HepG2 (cell line): ENCODE data around the gene QSOX1. TPM values are rescaled to one million over a fixed set of nuclear protein-coding genes. Genes with fewer than 3 reads are reported as not detected.

Source experiments
- ARNTL ChIP-seq: sonication (generic); formaldehyde crosslinking; IDR thresholded peaks from 2 replicates; pipeline ENCODE4 v1.4.0; 2020; ENCODE audit warnings: mild to moderate bottlenecking, missing genetic modification reagents
- ERF ChIP-seq: IDR thresholded peaks from 2 replicates; pipeline ENCODE4 v1.6.1; 2018; ENCODE audit warnings: missing biosample characterization, missing genetic modification reagents
- FOXA1 ChIP-seq, 2 experiments: fragments of 450-650 bp in 1 of 2; sonication (generic) in 1 of 2; formaldehyde crosslinking in 1 of 2; IDR thresholded peaks; 2 replicates each; pipeline versions ENCODE4 v1.4.0 to v1.6.1; 2016 to 2020; ENCODE audit warnings: missing genetic modification reagents in 1 of 2
- FOXK1 ChIP-seq: sonication (generic); formaldehyde crosslinking; IDR thresholded peaks from 2 replicates; pipeline ENCODE4 v1.4.0; 2020; ENCODE audit warnings: low read depth, missing genetic modification reagents, borderline replicate concordance
- GRHL1 ChIP-seq: sonication (generic); formaldehyde crosslinking; conservative IDR thresholded peaks from 2 replicates; pipeline ENCODE4 v1.8.0; 2022; ENCODE audit warnings: missing genetic modification reagents
- MXI1 ChIP-seq: IDR thresholded peaks from 3 replicates; pipeline ENCODE4 v1.6.1; 2012; ENCODE audit warnings: low read depth, low read length, inconsistent platforms, borderline replicate concordance
- NCOA2 ChIP-seq: sonication (generic); formaldehyde crosslinking; IDR thresholded peaks from 2 replicates; pipeline ENCODE4 v1.8.0; 2022; ENCODE audit warnings: inconsistent platforms
- NFE2 ChIP-seq: sonication (generic); formaldehyde crosslinking; IDR thresholded peaks from 2 replicates; pipeline ENCODE4 v1.4.0; 2020; ENCODE audit warnings: missing genetic modification reagents
- NFIB ChIP-seq: sonication (generic); formaldehyde crosslinking; IDR thresholded peaks from 2 replicates; pipeline ENCODE4 v1.9.0; 2021; ENCODE audit warnings: missing genetic modification reagents, mild to moderate bottlenecking, borderline replicate concordance
- POLR2AphosphoS5 ChIP-seq: IDR thresholded peaks from 2 replicates; pipeline ENCODE4 v1.6.1; 2012; ENCODE audit warnings: low read depth, low read length
- RFX1 ChIP-seq: fragments of 450-650 bp; IDR thresholded peaks from 2 replicates; pipeline ENCODE4 v1.6.1; 2017
- TCF12 ChIP-seq, 2 experiments: fragments of 450-650 bp in 1 of 2; sonication (generic) in 1 of 2; formaldehyde crosslinking in 1 of 2; IDR thresholded peaks; 2 replicates each; pipeline versions ENCODE4 v1.6.1 to v1.8.0; 2017 to 2022; ENCODE audit warnings: antibody characterized with exemption in 1 of 2, mild to moderate bottlenecking in 1 of 2, missing genetic modification reagents in 1 of 2, moderate library complexity in 1 of 2
- TSC22D2 ChIP-seq: sonication (generic); formaldehyde crosslinking; IDR thresholded peaks from 2 replicates; pipeline ENCODE4 v1.5.1; 2020; ENCODE audit warnings: missing genetic modification reagents, mild to moderate bottlenecking, borderline replicate concordance
- ZBTB43 ChIP-seq: sonication (generic); formaldehyde crosslinking; conservative IDR thresholded peaks from 2 replicates; pipeline ENCODE4 v1.4.0; 2020; ENCODE audit warnings: missing genetic modification reagents
- ZNF263 ChIP-seq: sonication (generic); formaldehyde crosslinking; IDR thresholded peaks from 2 replicates; pipeline ENCODE4 v1.4.0; 2020; ENCODE audit warnings: missing genetic modification reagents
- ZNF317 ChIP-seq: sonication (generic); formaldehyde crosslinking; IDR thresholded peaks from 2 replicates; pipeline ENCODE4 v1.5.0; 2020; ENCODE audit warnings: mild to moderate bottlenecking, missing genetic modification reagents
- ZNF329 ChIP-seq: sonication (generic); formaldehyde crosslinking; IDR thresholded peaks from 2 replicates; pipeline ENCODE4 v1.9.0; 2021; ENCODE audit warnings: low read depth, mild to moderate bottlenecking, missing genetic modification reagents
- ZNF34 ChIP-seq: sonication (generic); formaldehyde crosslinking; IDR thresholded peaks from 2 replicates; pipeline ENCODE4 v1.4.0; 2020; ENCODE audit warnings: mild to moderate bottlenecking, missing genetic modification reagents, borderline replicate concordance
- ZNF530 ChIP-seq: sonication (generic); formaldehyde crosslinking; IDR thresholded peaks from 2 replicates; pipeline ENCODE4 v1.5.0; 2020; ENCODE audit warnings: low read depth, mild to moderate bottlenecking, missing genetic modification reagents
- ZNF562 ChIP-seq: sonication (generic); formaldehyde crosslinking; IDR thresholded peaks from 2 replicates; pipeline ENCODE4 v1.8.0; 2022; ENCODE audit warnings: missing genetic modification reagents, borderline replicate concordance
- ZNF709 ChIP-seq: sonication (generic); formaldehyde crosslinking; IDR thresholded peaks from 2 replicates; pipeline ENCODE4 v1.5.0; 2020; ENCODE audit warnings: mild to moderate bottlenecking, missing genetic modification reagents
- ZNF746 ChIP-seq: sonication (generic); formaldehyde crosslinking; IDR thresholded peaks from 2 replicates; pipeline ENCODE4 v1.8.0; 2022; ENCODE audit warnings: mild to moderate bottlenecking, missing genetic modification reagents
- polyA plus RNA-seq, 8 experiments: library from polyadenylated mRNA; depleted of rRNA in 3 of 8; stranded (reverse) in 7 of 8; unstranded in 1 of 8; fragments of >200 nt; fragmentation: Illumina TruSeq in 4 of 8; extraction: Trizol in 4 of 8; gene quantifications; 2 replicates each; pipeline versions ENCODE4 v1.2.1 to v1.2.3, GENCODE V29; 2011 to 2016; ENCODE audit warnings: low read depth in 4 of 8, missing spikeins in 1 of 8, mixed read lengths in 1 of 8; ENCODE audit not compliant: insufficient read depth in 1 of 8
- total RNA-seq, 5 experiments: library from RNA; depleted of rRNA; stranded (reverse); fragments of >200 nt; fragmentation: Illumina TruSeq; extraction: Trizol; gene quantifications; 2 replicates each; pipeline ENCODE4 v1.2.3, GENCODE V29; 2016; ENCODE audit warnings: low read depth in 1 of 5
- TF ChIP-seq, protein P1 (sequence below): sonication (generic); formaldehyde crosslinking; IDR thresholded peaks from 2 replicates; pipeline ENCODE4 v1.5.0; 2020; ENCODE audit warnings: mild to moderate bottlenecking, missing genetic modification reagents, borderline replicate concordance
- TF ChIP-seq, protein P2 (sequence below): IDR thresholded peaks from 2 replicates; pipeline ENCODE4 v1.6.1; 2016; ENCODE audit warnings: mild to moderate bottlenecking, missing biosample characterization, missing genetic modification reagents

Gene QSOX1
- total and polyA plus RNA-seq, 2 of the 13 experiments (the other 11 are each of a cell fraction or from before 2014, with no cell fraction given) = 6.8 to 40.2 TPM

- TF ChIP-seq, protein P1, sequence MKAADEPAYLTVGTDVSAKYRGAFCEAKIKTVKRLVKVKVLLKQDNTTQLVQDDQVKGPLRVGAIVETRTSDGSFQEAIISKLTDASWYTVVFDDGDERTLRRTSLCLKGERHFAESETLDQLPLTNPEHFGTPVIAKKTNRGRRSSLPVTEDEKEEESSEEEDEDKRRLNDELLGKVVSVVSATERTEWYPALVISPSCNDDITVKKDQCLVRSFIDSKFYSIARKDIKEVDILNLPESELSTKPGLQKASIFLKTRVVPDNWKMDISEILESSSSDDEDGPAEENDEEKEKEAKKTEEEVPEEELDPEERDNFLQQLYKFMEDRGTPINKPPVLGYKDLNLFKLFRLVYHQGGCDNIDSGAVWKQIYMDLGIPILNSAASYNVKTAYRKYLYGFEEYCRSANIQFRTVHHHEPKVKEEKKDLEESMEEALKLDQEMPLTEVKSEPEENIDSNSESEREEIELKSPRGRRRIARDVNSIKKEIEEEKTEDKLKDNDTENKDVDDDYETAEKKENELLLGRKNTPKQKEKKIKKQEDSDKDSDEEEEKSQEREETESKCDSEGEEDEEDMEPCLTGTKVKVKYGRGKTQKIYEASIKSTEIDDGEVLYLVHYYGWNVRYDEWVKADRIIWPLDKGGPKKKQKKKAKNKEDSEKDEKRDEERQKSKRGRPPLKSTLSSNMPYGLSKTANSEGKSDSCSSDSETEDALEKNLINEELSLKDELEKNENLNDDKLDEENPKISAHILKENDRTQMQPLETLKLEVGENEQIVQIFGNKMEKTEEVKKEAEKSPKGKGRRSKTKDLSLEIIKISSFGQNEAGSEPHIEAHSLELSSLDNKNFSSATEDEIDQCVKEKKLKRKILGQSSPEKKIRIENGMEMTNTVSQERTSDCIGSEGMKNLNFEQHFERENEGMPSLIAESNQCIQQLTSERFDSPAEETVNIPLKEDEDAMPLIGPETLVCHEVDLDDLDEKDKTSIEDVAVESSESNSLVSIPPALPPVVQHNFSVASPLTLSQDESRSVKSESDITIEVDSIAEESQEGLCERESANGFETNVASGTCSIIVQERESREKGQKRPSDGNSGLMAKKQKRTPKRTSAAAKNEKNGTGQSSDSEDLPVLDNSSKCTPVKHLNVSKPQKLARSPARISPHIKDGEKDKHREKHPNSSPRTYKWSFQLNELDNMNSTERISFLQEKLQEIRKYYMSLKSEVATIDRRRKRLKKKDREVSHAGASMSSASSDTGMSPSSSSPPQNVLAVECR (CRISPR knock-in tag) = peak; percentile 40; the same call in 1 of the 2 replicates
- TF ChIP-seq ZBTB43 (CRISPR knock-in tag) = 0 out of 2 replicates have a peak, but pooled peaks have one; percentile 29
- TF ChIP-seq ZNF530 = no peak
- TF ChIP-seq MXI1 = no peak; the same call in 2 of the 3 replicates
- TF ChIP-seq, protein P2, sequence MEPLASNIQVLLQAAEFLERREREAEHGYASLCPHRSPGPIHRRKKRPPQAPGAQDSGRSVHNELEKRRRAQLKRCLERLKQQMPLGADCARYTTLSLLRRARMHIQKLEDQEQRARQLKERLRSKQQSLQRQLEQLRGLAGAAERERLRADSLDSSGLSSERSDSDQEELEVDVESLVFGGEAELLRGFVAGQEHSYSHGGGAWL = no peak
- TF ChIP-seq ZNF746 = no peak
- peak; percentile 41; the same call in 1 of the 2 replicates for TF ChIP-seq FOXK1 (CRISPR knock-in tag)
- no peak for TF ChIP-seq RFX1
- TF ChIP-seq NFIB = no peak
- no peak for TF ChIP-seq ZNF329
- peak; percentile 68 for TF ChIP-seq ERF (CRISPR knock-in tag)
- TF ChIP-seq ZNF34 (CRISPR knock-in tag) = 0 out of 2 replicates have a peak, but pooled peaks have one; percentile 33
- no peak for TF ChIP-seq ZNF562
- TF ChIP-seq TSC22D2 (CRISPR knock-in tag) = no peak
- no peak for TF ChIP-seq TCF12 (IDR thresholded peaks at IDR 0.05)
- TF ChIP-seq TCF12 (CRISPR knock-in tag; IDR thresholded peaks at IDR 0.05) = 0 out of 2 replicates have a peak, but pooled peaks have one; percentile 36
- no peak for TF ChIP-seq ARNTL (CRISPR knock-in tag)
- TF ChIP-seq ZNF709 (CRISPR knock-in tag) = no peak
- no peak for TF ChIP-seq POLR2AphosphoS5
- TF ChIP-seq GRHL1 (CRISPR knock-in tag) = no peak
- peak; percentile 82 for TF ChIP-seq NCOA2 (CRISPR knock-in tag)
- TF ChIP-seq FOXA1 (IDR thresholded peaks at IDR 0.05) = peak; percentile 80
- peak; percentile 93 for TF ChIP-seq FOXA1 (CRISPR knock-in tag; IDR thresholded peaks at IDR 0.05)
- no peak for TF ChIP-seq ZNF263 (CRISPR knock-in tag)
- no peak for TF ChIP-seq ZNF317 (CRISPR knock-in tag)
- TF ChIP-seq NFE2 (CRISPR knock-in tag) = no peak
These were observed 2.9 kb downstream of the QSOX1 start (continued) for GRCh38 chr1:180157576-180158057.
